GM18505 (cell line): Measurements from ENCODE around the gene OR2V1.
"Not testable (repeated sequence)": the region's sequence is repeated elsewhere in the genome, so short reads cannot be mapped to it uniquely, and the experiment has no call there.

Experiments used
- ATAC-seq: cut with Tn5 transposase; IDR thresholded peaks from one replicate; pipeline ENCODE4 v1.9.1; 2021; ENCODE audit not compliant: unreplicated experiment
- POLR2A ChIP-seq: IDR thresholded peaks from 4 replicates; pipeline ENCODE4 v1.6.1; 2011; ENCODE audit warnings: borderline replicate concordance; ENCODE audit not compliant: insufficient read depth, insufficient read length; ENCODE audit errors: extremely low read depth

OR2V1 gene

DNA sequence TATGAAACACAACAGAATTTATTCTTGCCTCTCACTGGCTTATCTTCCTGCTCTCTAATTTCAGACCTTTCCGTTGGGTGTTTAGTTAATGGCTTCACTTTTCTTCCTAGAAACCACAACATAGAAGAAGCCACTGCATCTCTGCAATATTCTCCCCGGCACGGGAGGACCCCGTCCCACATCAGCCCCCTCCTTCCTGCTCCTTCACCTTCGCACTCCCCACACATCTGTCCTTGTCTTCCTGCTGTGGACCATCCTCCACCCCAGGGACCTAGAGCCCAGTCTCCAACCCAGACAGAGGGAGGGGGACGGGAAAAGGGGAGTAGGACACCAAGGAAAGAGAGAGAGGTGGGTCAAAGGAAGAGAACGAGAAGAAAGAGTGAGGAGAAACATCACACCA, 1.4 kb downstream of the OR2V1 start:
- ATAC-seq = no peak
- TF ChIP-seq POLR2A = no peak

DNA sequence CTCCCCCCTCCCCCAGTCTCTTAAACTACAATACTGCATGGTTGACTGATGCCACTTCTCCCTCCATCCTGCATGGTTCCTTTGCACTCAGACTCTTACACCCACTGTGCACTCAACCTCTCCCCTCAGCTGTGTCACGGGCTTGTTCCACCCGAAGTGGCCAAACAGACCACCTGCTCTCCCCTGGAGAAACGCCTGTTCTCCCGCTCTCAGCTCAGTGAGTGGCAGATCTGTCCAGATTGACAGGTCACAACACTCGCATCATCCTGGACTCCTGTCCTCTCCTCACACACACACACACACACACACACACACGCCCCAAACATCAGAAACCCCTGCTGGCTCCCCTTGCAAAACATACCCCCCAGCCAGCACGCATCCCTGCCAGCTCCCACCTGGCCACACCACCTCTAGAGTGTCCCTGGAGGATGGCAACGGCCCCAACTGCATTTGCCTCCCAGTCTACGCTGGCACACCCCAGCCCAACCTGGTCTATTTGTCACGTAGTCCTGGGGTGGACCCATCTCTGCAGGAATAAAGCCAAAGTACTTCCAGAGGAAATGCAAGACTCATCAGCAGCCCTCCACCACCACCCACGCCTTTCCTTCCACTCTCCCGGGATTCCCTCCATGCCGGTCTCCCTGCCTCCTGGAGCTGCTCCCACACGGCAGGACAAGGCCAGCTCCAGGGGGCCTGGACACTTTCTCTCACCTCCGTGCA, 2.9 kb downstream of the OR2V1 start:
- no peak for ATAC-seq
- no peak for TF ChIP-seq POLR2A

DNA sequence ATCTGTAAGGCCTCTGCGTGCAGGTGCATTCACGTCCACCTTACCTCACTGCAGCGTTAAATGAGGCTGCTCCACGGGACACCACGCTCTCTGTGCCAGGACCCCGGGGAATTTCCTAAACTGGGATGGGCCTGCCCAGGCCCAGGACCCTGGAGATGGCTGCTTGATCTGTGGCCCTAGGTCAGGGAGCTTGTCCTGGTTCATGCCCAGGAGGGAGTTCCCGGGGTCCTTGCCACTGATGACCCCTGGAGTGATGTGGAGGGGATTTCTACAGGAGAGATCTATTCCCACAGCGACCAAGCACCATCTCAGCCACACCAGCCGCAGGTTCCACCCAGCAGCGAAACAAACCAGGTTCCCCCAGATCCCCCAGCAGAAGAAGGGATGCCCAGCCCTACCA, 3.5 kb downstream of the OR2V1 start:
- no peak for ATAC-seq
- no peak for TF ChIP-seq POLR2A

DNA sequence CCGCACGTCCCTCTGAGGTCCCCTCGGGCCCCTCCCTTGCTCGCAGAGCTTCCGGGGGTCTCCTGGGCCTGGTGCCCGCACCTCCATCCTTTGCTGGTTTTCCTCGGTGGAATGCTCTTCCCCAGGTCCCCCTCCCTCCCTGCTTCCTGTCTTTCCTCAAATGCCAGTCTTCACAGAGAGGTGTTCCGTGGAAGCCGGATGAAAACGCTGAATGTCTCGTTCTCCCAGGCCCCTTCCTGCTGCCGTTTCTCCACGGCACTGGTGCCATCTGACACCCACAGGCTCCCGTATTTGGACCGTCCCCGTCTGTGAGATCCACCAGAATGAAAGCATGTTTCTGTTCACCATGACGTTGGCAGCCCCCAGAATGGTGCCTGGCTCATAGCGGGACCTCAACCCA, 4.1 kb downstream of the OR2V1 start:
- ATAC-seq = no peak
- TF ChIP-seq POLR2A = no peak

DNA sequence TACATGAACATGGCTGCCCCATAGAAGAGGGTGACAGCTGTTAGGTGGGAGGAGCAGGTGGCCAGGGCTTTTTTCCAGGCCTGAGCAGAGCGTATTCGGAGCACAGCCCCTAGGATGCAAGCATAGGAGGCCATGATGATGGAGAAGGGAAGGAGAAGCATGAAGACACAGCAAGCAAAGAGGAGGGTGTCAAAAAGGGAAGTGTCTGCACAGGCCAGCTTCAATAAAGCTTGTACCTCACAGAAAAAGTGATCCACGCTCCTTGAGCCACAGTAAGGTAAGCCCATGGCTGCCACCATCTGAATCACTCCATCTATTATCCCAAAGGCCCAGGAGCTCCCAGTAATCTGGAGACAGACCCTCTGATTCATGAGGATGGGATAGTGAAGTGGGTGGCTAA, 6.4 kb downstream of the OR2V1 start:
- ATAC-seq = no peak
- no peak for TF ChIP-seq POLR2A

DNA sequence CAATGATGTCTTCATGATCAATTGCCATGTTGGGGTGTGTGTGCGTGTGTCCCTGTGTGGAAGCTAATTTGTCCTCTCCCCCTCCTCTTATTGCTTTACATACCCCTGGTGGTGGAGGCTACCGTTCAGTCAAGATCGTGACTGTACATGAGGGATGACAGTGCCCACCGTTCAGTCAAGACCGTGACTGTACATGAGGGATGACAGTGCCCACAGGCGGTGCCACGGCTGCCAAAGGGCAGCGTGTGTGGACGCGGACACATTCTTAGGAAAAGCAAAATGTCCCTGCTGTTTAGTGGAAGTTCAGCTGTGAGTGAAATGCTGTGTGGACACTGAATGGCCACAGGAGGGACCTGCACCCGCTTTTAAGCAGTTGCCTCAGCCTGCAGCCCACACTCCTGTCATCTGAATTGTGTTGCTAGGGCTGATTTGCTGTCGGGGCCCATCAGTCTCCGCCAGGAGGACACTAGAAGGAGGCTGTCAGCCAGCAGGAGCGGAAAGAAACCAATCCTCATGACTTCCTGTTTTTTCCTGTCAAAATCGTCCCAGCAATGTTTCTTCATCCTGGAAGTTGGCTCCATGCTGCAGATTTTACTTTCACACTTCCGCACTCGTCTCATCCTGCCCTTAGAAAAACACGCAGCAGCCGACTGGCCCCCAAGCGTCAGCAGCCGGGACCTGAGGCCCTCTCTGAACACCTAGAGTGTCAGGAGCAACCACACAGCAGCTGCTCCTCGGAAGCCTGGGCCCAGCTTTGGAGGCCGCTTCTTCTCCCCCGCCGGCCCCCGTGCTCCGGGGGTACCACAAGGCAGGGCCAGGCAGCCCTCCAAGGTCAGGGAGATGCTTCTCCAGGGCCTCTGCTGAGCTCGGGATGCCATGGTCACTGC, 9.1 kb downstream of the OR2V1 start:
- no peak for ATAC-seq
- TF ChIP-seq POLR2A = no peak

DNA sequence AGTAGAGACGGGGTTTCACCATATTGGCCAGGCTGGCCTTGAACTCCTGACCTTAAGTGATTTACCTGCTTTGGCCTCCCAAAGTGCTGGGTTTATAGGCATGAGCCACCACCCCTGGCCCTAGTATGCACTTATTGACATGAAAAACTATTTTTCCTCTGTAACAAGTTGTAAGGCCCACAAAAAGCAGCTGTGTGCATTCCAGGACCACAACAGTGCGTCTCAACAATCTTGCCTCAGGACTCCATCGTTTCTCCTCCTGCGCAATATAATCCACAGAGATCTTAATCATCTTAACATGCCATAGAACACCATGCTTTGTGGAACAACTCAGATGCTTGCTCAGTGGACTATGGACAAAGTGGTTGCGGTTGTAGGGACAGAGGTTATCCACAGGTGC, 10.2 kb downstream of the OR2V1 start:
- TF ChIP-seq POLR2A = no peak
- no peak for ATAC-seq

DNA sequence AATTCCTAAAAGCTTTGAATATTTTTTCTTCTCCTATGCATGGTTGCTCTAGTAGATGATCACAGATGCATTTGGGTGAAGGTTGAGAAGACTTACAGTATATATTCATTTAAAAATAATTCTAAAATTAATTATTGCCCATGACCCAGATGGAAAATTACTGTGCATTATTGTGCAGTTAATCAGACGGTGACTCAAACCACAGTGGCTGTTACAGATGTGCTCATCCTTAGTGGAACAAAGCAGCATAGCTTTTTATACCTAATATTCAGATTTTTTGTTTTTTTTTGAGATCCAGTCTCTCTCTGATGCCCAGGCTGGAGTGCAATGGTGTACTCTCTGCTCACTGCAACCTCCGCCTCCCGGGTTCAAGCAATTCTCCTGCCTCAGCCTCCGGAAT, 10.7 kb downstream of the OR2V1 start:
- ATAC-seq = no peak

DNA sequence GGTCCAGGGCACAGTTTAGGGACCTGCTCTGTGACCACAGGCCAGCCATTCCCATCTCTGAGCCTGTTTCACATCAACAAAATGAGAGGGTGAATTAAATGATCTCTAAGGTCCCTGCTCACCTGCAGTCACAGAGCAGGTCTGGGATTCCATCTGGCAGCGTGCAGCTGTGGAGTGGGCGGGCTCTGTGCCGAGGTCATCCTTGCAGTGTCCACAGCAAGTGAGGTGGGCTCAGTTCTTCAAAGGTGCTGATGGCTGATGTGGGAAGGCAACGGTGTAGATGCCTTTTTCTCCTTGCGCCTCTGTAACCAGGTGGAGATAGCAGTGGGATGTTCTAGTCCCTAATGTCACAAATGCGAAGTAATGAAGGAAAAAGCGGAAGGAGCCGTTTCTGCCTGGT, 11.9 kb downstream of the OR2V1 start:
- TF ChIP-seq POLR2A = no peak

More for the DNA sequence above, 10.7 kb downstream of the OR2V1 start:
- TF ChIP-seq POLR2A = no peak

DNA sequence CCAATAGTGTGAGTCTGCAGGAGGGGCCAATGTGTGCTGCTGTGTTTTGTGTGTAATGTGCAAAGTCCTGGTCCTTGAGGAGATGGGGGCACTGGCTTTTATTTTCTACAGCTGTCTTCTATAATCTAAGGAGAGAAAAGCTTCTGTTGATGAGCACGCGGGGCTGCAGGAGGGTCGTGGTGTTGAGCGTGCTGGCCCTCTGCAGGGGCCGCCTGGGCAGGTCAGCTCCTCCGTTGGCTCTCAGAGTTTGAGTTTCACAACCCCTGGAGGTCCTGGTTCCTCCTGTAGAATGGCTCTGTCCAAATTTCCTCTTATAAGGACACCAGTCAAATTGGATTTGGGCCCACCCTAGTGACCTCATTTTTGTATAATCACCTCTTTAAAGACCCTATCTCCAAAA, 12.6 kb downstream of the OR2V1 start:
- no peak for ATAC-seq
- no peak for TF ChIP-seq POLR2A

More for the DNA sequence above, 11.9 kb downstream of the OR2V1 start:
- ATAC-seq = no peak

DNA sequence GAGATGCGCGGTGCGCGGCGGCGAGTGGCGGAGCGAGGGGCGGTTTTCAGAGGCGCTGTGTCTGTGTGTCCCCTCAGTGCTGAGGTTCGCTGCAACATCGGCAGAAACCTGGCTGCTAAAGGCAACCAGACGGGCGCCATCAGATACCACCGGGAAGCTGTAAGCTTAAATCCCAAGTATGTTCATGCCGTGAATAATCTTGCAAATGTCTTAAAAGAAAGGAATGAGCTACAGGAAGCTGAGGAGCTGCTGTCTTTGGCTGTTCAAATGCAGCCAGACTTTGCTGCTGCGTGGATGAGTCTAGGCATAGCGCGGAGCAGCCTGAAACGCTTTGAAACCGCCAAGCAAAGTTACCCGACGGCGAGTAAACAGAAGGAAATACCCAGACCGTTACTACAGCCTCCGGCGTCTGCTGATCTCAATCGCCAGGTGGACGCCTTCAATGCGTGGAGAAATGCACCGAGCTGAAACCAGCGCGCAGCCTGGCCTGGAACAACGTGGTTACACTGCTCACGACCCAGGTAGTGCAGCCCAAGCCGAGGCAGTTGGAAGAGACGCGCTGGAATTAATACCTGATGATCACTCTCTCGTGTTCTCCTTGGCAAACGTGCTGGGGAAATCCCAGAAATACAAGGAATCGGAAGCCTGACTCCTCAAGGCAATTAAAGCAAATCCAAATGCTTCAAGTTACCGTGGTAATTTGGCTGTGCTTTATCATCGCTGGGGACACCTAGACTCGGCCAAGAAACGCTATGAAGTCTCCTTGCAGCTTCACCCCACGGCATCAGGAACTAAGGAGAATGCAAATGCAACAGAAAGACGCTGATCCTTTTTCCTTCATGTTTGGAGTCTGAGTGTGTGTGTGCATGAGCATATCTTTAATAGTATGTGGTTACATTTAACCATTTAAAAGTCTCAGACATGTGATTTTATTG, 15.9 kb downstream of the OR2V1 start:
- ATAC-seq = no peak
- no peak for TF ChIP-seq POLR2A

DNA sequence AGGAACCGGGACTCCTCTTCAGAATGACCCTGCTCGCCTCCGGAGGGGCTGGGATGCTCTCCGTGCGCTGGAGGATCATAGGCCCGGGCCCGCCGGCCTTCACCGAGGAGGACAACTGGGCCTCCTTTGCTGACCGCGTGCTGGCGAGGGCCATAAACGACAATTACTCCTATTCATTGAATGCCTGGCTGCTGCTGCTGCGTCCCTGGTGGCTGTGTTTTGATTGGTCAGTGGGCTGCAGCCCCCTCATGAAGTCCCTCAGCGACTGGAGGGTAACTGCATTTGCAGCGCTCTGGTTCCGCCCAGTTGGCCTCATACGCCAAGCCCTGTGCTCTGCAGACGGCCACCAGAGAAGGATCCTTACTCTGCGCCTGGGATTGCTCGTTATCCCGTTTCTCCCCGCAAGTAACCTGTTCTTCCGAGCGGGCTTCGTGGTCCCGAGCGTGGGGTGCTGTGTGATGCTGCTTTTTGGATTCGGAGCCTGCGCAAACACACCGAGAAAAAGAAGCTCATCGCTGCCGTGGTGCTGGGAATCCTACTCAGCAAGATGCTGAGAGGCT, 16.6 kb downstream of the OR2V1 start:
- no peak for TF ChIP-seq POLR2A
- ATAC-seq = no peak

DNA sequence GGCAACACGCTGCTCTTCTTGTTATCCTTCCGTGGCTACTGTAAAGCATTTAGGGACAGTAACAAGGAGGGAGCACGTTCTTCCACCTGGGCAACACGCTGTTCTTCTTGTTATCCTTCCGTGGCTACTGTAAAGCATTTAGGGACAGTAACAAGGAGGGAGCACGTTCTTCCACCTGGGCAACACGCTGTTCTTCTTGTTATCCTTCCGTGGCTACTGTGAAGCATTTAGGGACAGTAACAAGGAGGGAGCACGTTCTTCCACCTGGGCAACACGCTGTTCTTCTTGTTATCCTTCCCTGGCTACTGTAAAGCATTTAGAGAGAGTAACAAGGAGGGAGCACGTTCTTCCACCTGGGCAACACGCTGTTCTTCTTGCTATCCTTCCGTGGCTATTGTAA, 17.4 kb downstream of the OR2V1 start:
- not testable (repeated sequence) for ATAC-seq
